H1 (cell line): Measurements from ENCODE around the gene SMIM38. TPM values are rescaled to one million over a fixed set of nuclear protein-coding genes. Genes with fewer than 3 reads are reported as not detected.
A peak's percentile ranks its signal among the peaks of the same experiment; 100 is the strongest.

ENCODE experiments used
- CTCF ChIA-PET: fragments of 300-600 bp; sonication (Branson Sonifier 250); formaldehyde crosslinking; loops from one replicate; lab custom pipeline; 2021; ENCODE audit not compliant: partially characterized antibody; lab: Charles Lee
- POLR2A ChIA-PET: fragments of 300-600 bp; sonication (Branson Sonifier 250); formaldehyde crosslinking; loops from one replicate; lab custom pipeline; 2021; ENCODE audit warnings: inconsistent platforms; ENCODE audit not compliant: partially characterized antibody; lab: Charles Lee
- DNase-seq, 2 experiments: peaks; one replicate each; pipeline versions ENCODE4 v3.0.0 to v3.0.0-alpha.2; 2010 to 2022; ENCODE audit warnings: low spot score in 2 of 2, low read depth in 1 of 2, mixed read lengths in 1 of 2
- FAIRE-seq: peaks from 2 replicates; lab custom pipeline; 2011; peaks lifted over from hg19 to GRCh38; lab: Jason Lieb, UNC
- H2AFZ ChIP-seq: 2 replicates; pipeline ENCODE4 v1.8.1; 2012; ENCODE audit warnings: low read length, inconsistent platforms
- H2AK5ac ChIP-seq: 2 replicates; pipeline ENCODE4 v1.6.1; 2013; ENCODE audit warnings: low read depth, low read length
- H2BK120ac ChIP-seq: replicated peaks from 2 replicates; pipeline ENCODE3; 2013; ENCODE audit warnings: low read depth, low read length, inconsistent platforms
- H2BK12ac ChIP-seq: 2 replicates; pipeline ENCODE4 v1.6.1; 2013; ENCODE audit warnings: low read depth, low read length
- H2BK15ac ChIP-seq: 2 replicates; pipeline ENCODE4 v1.6.1; 2013; ENCODE audit warnings: low read length
- H2BK20ac ChIP-seq: 2 replicates; pipeline ENCODE4 v1.6.1; 2013; ENCODE audit warnings: low read length
- H2BK5ac ChIP-seq: 2 replicates; pipeline ENCODE4 v1.6.1; 2013; ENCODE audit warnings: low read depth, low read length
- H3K14ac ChIP-seq: 2 replicates; pipeline ENCODE4 v1.6.1; 2013; ENCODE audit warnings: inconsistent platforms; ENCODE audit not compliant: insufficient read length
- H3K18ac ChIP-seq: 2 replicates; pipeline ENCODE4 v1.6.1; 2013; ENCODE audit warnings: low read length; ENCODE audit errors: extremely low read depth
- H3K23ac ChIP-seq: 2 replicates; pipeline ENCODE4 v1.6.1; 2013; ENCODE audit warnings: inconsistent platforms; ENCODE audit not compliant: insufficient read length
- H3K23me2 ChIP-seq: 2 replicates; pipeline ENCODE4 v1.6.1; 2013; ENCODE audit warnings: low read depth, low read length
- H3K27ac ChIP-seq: 2 replicates; pipeline ENCODE4 v1.6.1; 2011; ENCODE audit warnings: low read depth, low read length, inconsistent platforms
- H3K27me3 ChIP-seq, 4 experiments: replicated peaks in 1 of 4; 1 replicate in 1 of 4; 2 replicates in 3 of 4; pipeline versions ENCODE4 v1.6.1 to v1.8.1; 2011 to 2013; ENCODE audit warnings: low read length in 3 of 4, mild to moderate bottlenecking in 3 of 4, inconsistent platforms in 2 of 4, mixed read lengths in 2 of 4, moderate library complexity in 1 of 4; ENCODE audit not compliant: control insufficient read depth in 3 of 4, insufficient read depth in 3 of 4; ENCODE audit errors: extremely low read depth in 1 of 4
- H3K36me3 ChIP-seq, 4 experiments: 2 replicates each; pipeline versions ENCODE4 v1.6.1 to v1.8.1; 2011 to 2013; ENCODE audit warnings: mild to moderate bottlenecking in 4 of 4, low read length in 3 of 4, moderate library complexity in 2 of 4, control low read depth in 1 of 4, inconsistent platforms in 1 of 4; ENCODE audit not compliant: insufficient read depth in 4 of 4, control insufficient read depth in 2 of 4
- H3K4ac ChIP-seq: replicated peaks from 2 replicates; pipeline ENCODE3; 2013; ENCODE audit warnings: low read length, low read depth, mixed read lengths, inconsistent platforms; ENCODE audit not compliant: insufficient read length
- H3K4me1 ChIP-seq, 4 experiments: replicated peaks in 1 of 4; 1 replicate in 1 of 4; 2 replicates in 3 of 4; pipeline versions ENCODE4 v1.6.1 to v1.8.1; 2011 to 2013; ENCODE audit warnings: low read length in 3 of 4, inconsistent platforms in 2 of 4, mixed read lengths in 1 of 4; ENCODE audit not compliant: insufficient read depth in 4 of 4, control insufficient read depth in 3 of 4
- H3K4me2 ChIP-seq, 2 experiments: 2 replicates each; pipeline versions ENCODE4 v1.6.1 to v1.8.1; 2011 to 2013; ENCODE audit warnings: low read depth in 2 of 2, low read length in 2 of 2, control low read depth in 1 of 2, inconsistent platforms in 1 of 2, mild to moderate bottlenecking in 1 of 2; ENCODE audit not compliant: insufficient read depth in 1 of 2
- H3K4me3 ChIP-seq, 4 experiments: fragments of 200-600, 300-600 bp in 1 of 4; sonication (generic), shearing (Covaris generic), sonication (Bioruptor Twin) in 1 of 4; 2 replicates each; pipeline versions ENCODE4 v1.5.1 to v1.8.1; 2011 to 2016; ENCODE audit warnings: low read length in 4 of 4, low read depth in 3 of 4, control low read depth in 2 of 4, inconsistent platforms in 2 of 4, mild to moderate bottlenecking in 2 of 4, mixed read lengths in 1 of 4, moderate library complexity in 1 of 4; ENCODE audit not compliant: insufficient read depth in 2 of 4; ENCODE audit errors: extremely low read depth in 1 of 4
- H3K56ac ChIP-seq: replicated peaks from 2 replicates; pipeline ENCODE3; 2013; ENCODE audit warnings: low read depth, mild to moderate bottlenecking, mixed read lengths, low read length, inconsistent platforms; ENCODE audit not compliant: insufficient read length
- H3K79me1 ChIP-seq: 2 replicates; pipeline ENCODE4 v1.6.1; 2013; ENCODE audit warnings: low read depth, low read length, control low read depth
- H3K79me2 ChIP-seq, 2 experiments: 2 replicates each; pipeline versions ENCODE4 v1.6.1 to v1.8.1; 2012 to 2013; ENCODE audit warnings: low read length in 2 of 2, mild to moderate bottlenecking in 2 of 2, inconsistent platforms in 1 of 2; ENCODE audit not compliant: insufficient read depth in 2 of 2, control insufficient read depth in 1 of 2
- H3K9ac ChIP-seq, 4 experiments: replicated peaks in 1 of 4; 1 replicate in 1 of 4; 2 replicates in 3 of 4; pipeline versions ENCODE4 v1.6.1 to v1.8.1; 2011 to 2013; ENCODE audit warnings: low read depth in 3 of 4, low read length in 3 of 4, control low read depth in 2 of 4, mild to moderate bottlenecking in 2 of 4, moderate library complexity in 2 of 4, inconsistent platforms in 1 of 4; ENCODE audit errors: extremely low read depth in 1 of 4
- H3K9me3 ChIP-seq, 2 experiments: 2 replicates each; pipeline versions ENCODE4 v1.6.1 to v1.8.1; 2012 to 2013; ENCODE audit warnings: mild to moderate bottlenecking in 2 of 2, moderate library complexity in 2 of 2, control low read depth in 1 of 2, inconsistent platforms in 1 of 2, low read depth in 1 of 2, low read length in 1 of 2, mixed read lengths in 1 of 2; ENCODE audit not compliant: insufficient read depth in 2 of 2
- H4K20me1 ChIP-seq, 2 experiments: replicated peaks in 1 of 2; 2 replicates each; pipeline versions ENCODE3 to v1.8.1; 2011 to 2013; ENCODE audit warnings: inconsistent platforms in 2 of 2, low read length in 2 of 2, mild to moderate bottlenecking in 1 of 2; ENCODE audit not compliant: insufficient read depth in 2 of 2, control insufficient read depth in 1 of 2
- H4K5ac ChIP-seq: 2 replicates; pipeline ENCODE4 v1.6.1; 2013; ENCODE audit warnings: low read length, low read depth, mixed read lengths, inconsistent platforms; ENCODE audit not compliant: insufficient read length
- H4K8ac ChIP-seq: 2 replicates; pipeline ENCODE4 v1.8.0; 2013; ENCODE audit warnings: mild to moderate bottlenecking, moderate library complexity, low read length, inconsistent platforms; ENCODE audit not compliant: insufficient read depth; ENCODE audit errors: extremely low read depth
- H4K91ac ChIP-seq: replicated peaks from 2 replicates; pipeline ENCODE3; 2013; ENCODE audit warnings: low read length, mixed read lengths, inconsistent platforms; ENCODE audit not compliant: insufficient read length
- WGBS, 2 experiments: shearing (Covaris generic) in 1 of 2; methylation state at CpG; one replicate each; pipeline versions ENCODE4 v1.1.6 to v1.1.7; 2013 to 2015; ENCODE audit warnings: low lambda C conversion rate in 2 of 2, mixed read lengths in 2 of 2, inconsistent platforms in 1 of 2, low coverage in 1 of 2, missing lambda C conversion rate in 1 of 2; ENCODE audit not compliant: insufficient replicate concordance in 2 of 2, insufficient coverage in 1 of 2, insufficient read length in 1 of 2; ENCODE audit errors: extremely low coverage in 1 of 2, missing lambda C conversion rate in 1 of 2; 5-methylcytosine and 5-hydroxymethylcytosine counted together
- polyA plus RNA-seq, 7 experiments: library from polyadenylated mRNA; depleted of rRNA in 3 of 7; stranded (reverse) in 5 of 7; unstranded in 2 of 7; fragments of >200 nt in 5 of 7; fragments of 200-250 nt in 2 of 7; gene quantifications; 1 replicate in 5 of 7; 2 replicates in 1 of 7; 4 replicates in 1 of 7; pipeline versions ENCODE4 v1.2.1 to v1.2.3, GENCODE V29; 2011 to 2013; ENCODE audit warnings: missing spikeins in 2 of 7, mixed read lengths in 2 of 7
- total RNA-seq: library from RNA; stranded (reverse); fragmentation: NEBNext Ultra II Directional; extraction: Animal tissue kit (Norgen Biotek cat#: 25700); gene quantifications from 2 replicates; pipeline ENCODE4 v1.2.1, GENCODE V29; 2021

The SMIM38 gene
- total and polyA plus RNA-seq, 2 of the 8 experiments (the other 6 are each of a cell fraction or from before 2014, with no cell fraction given) = 0.17 to 0.20 TPM

- Histone ChIP-seq H2BK12ac (peak overlapping the region; percentile 88; the same call in 1 of the 2 replicates), H3K27me3 (peaks cover 0 to 4% (median under 1%) of the 10 kb centered on the region in 4 experiments; a peak in 3 of 7 replicates), H3K9ac (no peak overlapping the region), H3K23ac (no peak overlapping the region), H2BK120ac (no peak overlapping the region), H4K8ac (no peak overlapping the region), H4K20me1 (no peaks in the 10 kb centered on the region), H3K23me2 (peaks cover 3% of the 10 kb centered on the region; the same call in 1 of the 2 replicates), H3K79me2 (no peaks in the 10 kb centered on the region), H3K79me1 (no peaks in the 10 kb centered on the region), H2BK5ac (peak overlapping the region; percentile 9; the same call in 1 of the 2 replicates), H2BK20ac (peak overlapping the region; percentile 40; the same call in 1 of the 2 replicates), H3K36me3 (no peaks in the 10 kb centered on the region), H3K4me2 (no peak overlapping the region), H3K4me3 (no peak overlapping the region), H4K5ac (no peak overlapping the region), H3K56ac (no peak overlapping the region), H3K27ac (no peak overlapping the region), H3K18ac (peak overlapping the region; percentile 60; the same call in 1 of the 2 replicates), H3K9me3 (no peaks in the 10 kb centered on the region; a peak in 2 of 4 replicates), H4K91ac (peak overlapping the region; percentile 76), H2AFZ (no peak overlapping the region), H3K4me1 (peaks cover 0 to 26% (median 18%) of the 10 kb centered on the region in 4 experiments; a peak in 6 of 7 replicates), H2AK5ac (peak overlapping the region; percentile 79; the same call in 1 of the 2 replicates), H3K14ac (no peak overlapping the region), H3K4ac (no peak overlapping the region), H2BK15ac (no peak overlapping the region; the same call in 1 of the 2 replicates)
- WGBS, 2 experiments = 87% methylated on average over 9 of the region's 9 CpGs; no CpG with 5 or more reads in 1 of the 2 experiments
- CTCF ChIA-PET = interaction anchor here (3.9 kb wide), 1 partner anchor 11 kb away, joined by 20 read pairs; no protein-coding TSS in a partner anchor
- DNase-seq (no peak), FAIRE-seq (no peak)
- POLR2A ChIA-PET = interaction anchor here (0.9 to 2.8 kb wide), 2 partner anchors 11 to 16 kb away, joined by 3 to 13 read pairs; no protein-coding TSS in a partner anchor
Observed at GRCh38 chr11:69121021-69121420, 34.7 kb upstream of the SMIM38 start.
